ENCODE data around the gene CFAP97D1. TPM values are rescaled to one million over a fixed set of nuclear protein-coding genes. Genes with fewer than 3 reads are reported as not detected.
A peak's percentile ranks its signal among the peaks of the same experiment; 100 is the strongest.

The CFAP97D1 gene
- total RNA-seq, 2 donors from 2014 or later = not detected

- TF ChIP-seq CTCF (IDR thresholded peaks at IDR 0.05) = no peak
- Histone ChIP-seq H3K4me3 (no peak overlapping the region), H3K27me3 (no peaks in the 10 kb centered on the region), H3K4me1 (no peaks in the 10 kb centered on the region), H3K9me3 (no peaks in the 10 kb centered on the region), H3K36me3 (peaks cover 5% of the 10 kb centered on the region), H3K27ac (no peak overlapping the region), H3K9ac (ENCODE audit: low read depth in 2 of 2, low read length in 2 of 2) (no peak overlapping the region)
- DNase-seq = no peak
- intact Hi-C loops (cut with DNase I) = no loop called here
Observed at GRCh38 chr17:43771463-43771862, 8.8 kb upstream of the CFAP97D1 start.

DNA sequence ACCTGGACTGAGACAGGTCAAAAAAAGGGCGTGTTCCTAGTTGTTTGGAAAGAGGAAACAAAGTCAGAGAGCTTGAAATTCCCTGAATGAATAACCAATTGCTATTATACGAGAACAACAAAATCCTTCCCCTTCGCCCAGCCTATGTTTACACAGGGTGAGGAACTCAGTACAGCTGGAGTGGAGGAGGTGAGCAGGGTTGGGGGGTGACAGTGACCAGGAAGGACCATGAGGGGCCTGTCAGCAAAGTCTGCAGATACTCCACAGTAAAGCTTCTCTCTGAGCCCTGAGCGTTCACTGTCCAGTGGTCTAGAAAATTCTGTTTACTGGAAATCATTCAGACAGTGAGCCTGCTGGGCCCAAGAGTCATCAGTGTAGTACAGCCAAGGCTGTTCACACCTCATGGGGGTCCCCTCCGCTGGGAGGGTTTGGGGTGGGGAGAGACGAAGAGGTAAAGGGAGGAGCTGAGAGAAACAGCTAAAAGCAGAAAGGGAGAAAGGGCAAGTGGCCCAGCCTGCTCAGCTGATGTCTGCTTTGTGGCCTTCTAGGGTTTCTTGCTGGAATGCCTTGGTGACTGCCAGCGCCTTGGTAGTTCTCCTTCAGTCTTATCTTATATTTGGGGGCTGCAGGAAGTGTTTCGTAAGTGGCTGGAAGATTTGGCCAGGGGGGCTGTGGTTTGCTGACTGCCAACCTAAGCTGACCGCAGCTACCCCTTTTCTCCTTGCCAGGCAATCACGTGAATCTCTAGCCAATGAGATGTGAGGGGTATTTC, 7.2 kb upstream of the CFAP97D1 start:
- Histone ChIP-seq H3K36me3 (peaks cover 5% of the 10 kb centered on the region), H3K4me3 (no peak overlapping the region), H3K27ac (peak overlapping the region; percentile 6), H3K9ac (ENCODE audit: low read depth in 2 of 2, low read length in 2 of 2) (no peak overlapping the region), H3K27me3 (no peaks in the 10 kb centered on the region), H3K9me3 (no peaks in the 10 kb centered on the region), H3K4me1 (no peaks in the 10 kb centered on the region)
- no peak for TF ChIP-seq CTCF (IDR thresholded peaks at IDR 0.05)
- no peak for DNase-seq
- intact Hi-C loops (cut with DNase I) = no loop called here

- DNase-seq = no peak
- H3K36me3 ChIP-seq = no peaks in the 10 kb centered on the region
- no peaks in the 10 kb centered on the region for H3K4me1 ChIP-seq
- no peaks in the 10 kb centered on the region for H3K27me3 ChIP-seq
- H3K9me3 ChIP-seq = no peaks in the 10 kb centered on the region
- intact Hi-C loops (cut with DNase I) = no loop called here
- H3K27ac ChIP-seq = no peak overlapping the region
- H3K9ac ChIP-seq (ENCODE audit: low read depth in 2 of 2, low read length in 2 of 2) = no peak overlapping the region
- no peak for TF ChIP-seq CTCF (IDR thresholded peaks at IDR 0.05)
- no peak overlapping the region for H3K4me3 ChIP-seq
Observed at GRCh38 chr17:43774304-43775250, 5.7 kb upstream of the CFAP97D1 start.

DNA sequence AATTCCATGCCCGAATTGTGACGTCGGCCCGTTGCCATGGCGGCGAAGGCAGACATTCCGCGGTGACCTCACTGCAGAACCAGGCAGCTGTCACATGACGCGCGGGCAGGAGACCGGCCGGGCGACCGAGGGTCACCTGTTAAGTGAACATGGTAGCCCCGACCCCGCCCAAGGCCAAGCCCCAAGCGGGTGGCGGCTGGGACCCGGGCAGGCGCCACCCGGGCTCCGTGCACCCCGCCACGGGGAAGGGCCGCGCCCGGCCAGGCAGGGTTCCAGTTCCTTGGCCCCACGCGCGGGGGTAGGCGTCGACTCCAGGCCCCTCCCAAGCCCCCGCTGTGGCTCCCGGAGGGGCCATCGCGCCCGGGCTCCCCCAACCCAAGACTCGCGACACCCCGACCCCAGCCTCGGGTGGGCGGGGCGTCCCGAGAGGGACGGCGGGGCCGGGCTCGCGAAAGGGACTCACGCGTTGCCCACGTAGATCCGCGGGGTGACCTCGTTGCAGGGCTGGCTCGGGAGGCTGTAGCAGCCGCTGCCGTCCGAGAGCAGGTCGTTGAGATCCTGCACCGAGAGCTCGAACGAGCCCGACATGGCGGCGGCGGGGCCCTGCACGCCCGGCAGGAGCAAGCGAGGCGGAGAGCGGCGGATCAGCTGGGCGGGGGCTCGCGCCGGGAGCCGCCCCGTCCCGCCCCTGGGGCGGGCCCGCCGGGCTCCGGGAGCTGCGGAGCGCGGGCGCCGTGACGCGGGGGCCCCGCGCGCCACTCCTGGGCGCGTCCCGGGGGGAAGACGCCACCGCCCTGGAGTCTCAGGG, 1.7 kb upstream of the CFAP97D1 start, which contains the start of gene DUSP3:
TSS of gene DUSP3 (minus strand) at position 641 of the 808 bp plus-strand sequence. CDS start at position 588, 53 bp downstream.
- peak within 1 kb of the TSS; percentile 98 for H3K4me3 ChIP-seq
- DNase-seq = peak; percentile 96
- no peaks in the 10 kb centered on the region for H3K4me1 ChIP-seq
- H3K9ac ChIP-seq (ENCODE audit: low read depth in 2 of 2, low read length in 2 of 2) = peak within 1 kb of the TSS; percentile 86 to 99
- no peaks in the 10 kb centered on the region for H3K27me3 ChIP-seq
- peak within 1 kb of the TSS; percentile 99 for H3K27ac ChIP-seq
- no peaks in the 10 kb centered on the region for H3K9me3 ChIP-seq
- no peaks in the 10 kb centered on the region for H3K36me3 ChIP-seq
- intact Hi-C loops (cut with DNase I) = no loop called here
- TF ChIP-seq CTCF (IDR thresholded peaks at IDR 0.05) = no peak

Data from colonic mucosa (tissue), 4 donors.